Measurements from ENCODE around the gene MPO. TPM values are rescaled to one million over a fixed set of nuclear protein-coding genes. Genes with fewer than 3 reads are reported as not detected.

Gene MPO
- total RNA-seq, 1 experiment from 2014 or later: not detected

DNA sequence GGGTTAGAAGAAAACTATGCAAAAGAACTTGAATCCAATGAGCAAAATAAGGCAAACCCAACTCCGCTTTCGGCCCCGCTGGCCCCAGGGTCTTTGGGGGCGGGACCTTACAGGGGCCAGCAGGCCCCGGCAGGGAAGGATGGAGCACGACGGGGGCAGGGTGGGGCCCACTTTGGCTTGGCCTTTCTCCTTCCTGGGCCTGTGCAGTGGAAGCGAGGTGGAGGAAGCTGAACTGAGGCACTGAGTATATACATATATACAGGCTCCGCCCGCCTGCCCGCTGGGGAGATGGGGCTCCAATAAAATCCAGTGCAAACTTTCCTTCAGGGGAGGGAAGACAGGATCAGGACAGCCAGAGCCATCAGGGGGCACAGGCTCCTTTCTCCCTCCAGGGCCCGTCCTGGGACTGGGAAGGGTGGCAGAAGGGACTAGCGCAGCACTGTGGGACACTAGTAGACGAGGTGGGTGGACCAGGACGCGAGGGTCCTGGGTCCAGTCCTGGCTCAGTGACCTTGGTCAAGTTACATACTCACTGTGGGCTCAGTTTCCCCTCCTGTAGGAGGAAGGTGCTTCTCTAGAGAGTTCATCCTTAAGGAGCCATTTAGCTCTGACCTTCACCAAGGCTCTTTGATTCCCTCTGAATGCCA, 20.9 kb upstream of the MPO start:
- intact Hi-C loops (cut with micrococcal nuclease; ENCODE audit: unreplicated experiment): no loop called here
- POLR2A ChIA-PET (ENCODE audit: unreplicated experiment): no interaction called here

DNA sequence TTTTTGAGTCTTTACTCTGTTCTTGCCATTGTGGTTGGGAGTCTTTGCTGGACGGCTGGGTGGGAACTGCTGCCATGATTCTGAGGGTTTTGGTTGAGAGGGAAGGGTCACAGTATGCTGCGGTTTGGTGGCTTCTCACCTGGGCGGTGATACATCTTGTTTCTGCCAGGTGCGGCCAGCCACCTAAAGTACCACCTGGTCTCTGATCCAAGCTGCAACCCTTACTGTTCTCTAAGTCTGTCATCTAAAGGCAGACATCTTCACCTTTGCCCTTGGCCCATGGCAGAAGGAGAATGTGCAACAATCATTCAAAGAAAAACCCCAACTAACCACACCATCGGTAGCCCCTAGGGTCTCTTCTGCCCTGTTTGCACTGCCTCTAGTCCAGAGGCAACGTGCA, 19.6 kb upstream of the MPO start:
- Histone ChIP-seq H3K4me1 (replicated peaks; ENCODE audit: insufficient read depth) (no peaks in the 10 kb centered on the region), H3K79me2 (ENCODE audit: low read depth) (no peaks in the 10 kb centered on the region), H3K27ac (no peak overlapping the region), H3K9me3 (ENCODE audit: insufficient read depth, low read depth) (no peaks in the 10 kb centered on the region), H3K36me3 (ENCODE audit: low read depth) (no peaks in the 10 kb centered on the region), H3F3A (ENCODE audit: insufficient read depth, low read depth) (no peaks in the 10 kb centered on the region), H3K9me2 (ENCODE audit: insufficient read depth) (no peaks in the 10 kb centered on the region), H3K4me2 (no peak overlapping the region), H4K20me1 (ENCODE audit: insufficient read depth) (no peaks in the 10 kb centered on the region), H3K4me3 (no peak overlapping the region), H3K27me3 (ENCODE audit: insufficient read depth, low read depth) (peaks cover 94% of the 10 kb centered on the region), H2AFZ (no peak overlapping the region)
- intact Hi-C loops (cut with micrococcal nuclease; ENCODE audit: unreplicated experiment): no loop called here
- ChIA-PET CTCF (no interaction called here), POLR2A (ENCODE audit: unreplicated experiment) (no interaction called here)
- BruUV-seq (replicated peaks): no TSS peak
- DNase-seq: no peak
- TF ChIP-seq, protein P1, sequence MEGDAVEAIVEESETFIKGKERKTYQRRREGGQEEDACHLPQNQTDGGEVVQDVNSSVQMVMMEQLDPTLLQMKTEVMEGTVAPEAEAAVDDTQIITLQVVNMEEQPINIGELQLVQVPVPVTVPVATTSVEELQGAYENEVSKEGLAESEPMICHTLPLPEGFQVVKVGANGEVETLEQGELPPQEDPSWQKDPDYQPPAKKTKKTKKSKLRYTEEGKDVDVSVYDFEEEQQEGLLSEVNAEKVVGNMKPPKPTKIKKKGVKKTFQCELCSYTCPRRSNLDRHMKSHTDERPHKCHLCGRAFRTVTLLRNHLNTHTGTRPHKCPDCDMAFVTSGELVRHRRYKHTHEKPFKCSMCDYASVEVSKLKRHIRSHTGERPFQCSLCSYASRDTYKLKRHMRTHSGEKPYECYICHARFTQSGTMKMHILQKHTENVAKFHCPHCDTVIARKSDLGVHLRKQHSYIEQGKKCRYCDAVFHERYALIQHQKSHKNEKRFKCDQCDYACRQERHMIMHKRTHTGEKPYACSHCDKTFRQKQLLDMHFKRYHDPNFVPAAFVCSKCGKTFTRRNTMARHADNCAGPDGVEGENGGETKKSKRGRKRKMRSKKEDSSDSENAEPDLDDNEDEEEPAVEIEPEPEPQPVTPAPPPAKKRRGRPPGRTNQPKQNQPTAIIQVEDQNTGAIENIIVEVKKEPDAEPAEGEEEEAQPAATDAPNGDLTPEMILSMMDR (conservative IDR thresholded peaks at IDR 0.05): no peak
- no peak for TF ChIP-seq EZH2 (IDR thresholded peaks at IDR 0.05; ENCODE audit: low read depth)

More for the DNA sequence above, 20.9 kb upstream of the MPO start:
- H3K36me3 ChIP-seq (ENCODE audit: low read depth): no peaks in the 10 kb centered on the region
- H3K4me2 ChIP-seq: no peak overlapping the region
- CTCF ChIA-PET: interaction anchor here (0.6 kb wide), 1 partner anchor 213 kb away, joined by 3 read pairs; no protein-coding TSS in a partner anchor
- H3K4me3 ChIP-seq: no peak overlapping the region
- no peaks in the 10 kb centered on the region for H3K4me1 ChIP-seq (replicated peaks; ENCODE audit: insufficient read depth)
- TF ChIP-seq, protein P1 (conservative IDR thresholded peaks at IDR 0.05): no peak
- no peak for TF ChIP-seq EZH2 (IDR thresholded peaks at IDR 0.05; ENCODE audit: low read depth)
- H4K20me1 ChIP-seq (ENCODE audit: insufficient read depth): no peaks in the 10 kb centered on the region
- peaks cover 94% of the 10 kb centered on the region for H3K27me3 ChIP-seq (ENCODE audit: insufficient read depth, low read depth)
- no peaks in the 10 kb centered on the region for H3K79me2 ChIP-seq (ENCODE audit: low read depth)
- H3K9me3 ChIP-seq (ENCODE audit: insufficient read depth, low read depth): no peaks in the 10 kb centered on the region
- BruUV-seq (replicated peaks): no TSS peak
- H3K27ac ChIP-seq: no peak overlapping the region
- H3F3A ChIP-seq (ENCODE audit: insufficient read depth, low read depth): no peaks in the 10 kb centered on the region
- H2AFZ ChIP-seq: no peak overlapping the region
- no peak for DNase-seq
- no peaks in the 10 kb centered on the region for H3K9me2 ChIP-seq (ENCODE audit: insufficient read depth)

- no peak overlapping the region for H3K4me2 ChIP-seq
- BruUV-seq (replicated peaks): no TSS peak
- H3K27me3 ChIP-seq (ENCODE audit: insufficient read depth, low read depth): peaks cover 90% of the 10 kb centered on the region
- H3K79me2 ChIP-seq (ENCODE audit: low read depth): no peaks in the 10 kb centered on the region
- H3F3A ChIP-seq (ENCODE audit: insufficient read depth, low read depth): no peaks in the 10 kb centered on the region
- no peaks in the 10 kb centered on the region for H3K9me2 ChIP-seq (ENCODE audit: insufficient read depth)
- no peak overlapping the region for H3K4me3 ChIP-seq
- no peak overlapping the region for H2AFZ ChIP-seq
- DNase-seq: no peak
- TF ChIP-seq EZH2 (IDR thresholded peaks at IDR 0.05; ENCODE audit: low read depth): no peak
- TF ChIP-seq, protein P1 (conservative IDR thresholded peaks at IDR 0.05): no peak
- H3K4me1 ChIP-seq (replicated peaks; ENCODE audit: insufficient read depth): peaks cover 9% of the 10 kb centered on the region
- ChIA-PET CTCF (no interaction called here), POLR2A (ENCODE audit: unreplicated experiment) (no interaction called here)
- no peak overlapping the region for H3K27ac ChIP-seq
- H4K20me1 ChIP-seq (ENCODE audit: insufficient read depth): no peaks in the 10 kb centered on the region
- intact Hi-C loops (cut with micrococcal nuclease; ENCODE audit: unreplicated experiment): no loop called here
- no peaks in the 10 kb centered on the region for H3K36me3 ChIP-seq (ENCODE audit: low read depth)
- no peaks in the 10 kb centered on the region for H3K9me3 ChIP-seq (ENCODE audit: insufficient read depth, low read depth)
Measured at GRCh38 chr17:58294034-58294433, 13.3 kb upstream of the MPO start.

Data from PC-9 (cell line).